GM13977 (cell line): ENCODE measurements around the gene NLN.
"Not testable (repeated sequence)": the region's sequence is repeated elsewhere in the genome, so short reads cannot be mapped to it uniquely, and the experiment has no call there.

Experiments
- DNase-seq: peaks from one replicate; pipeline ENCODE4 v3.0.0; 2012; ENCODE audit warnings: low spot score
- CTCF ChIP-seq: IDR thresholded peaks from 2 replicates; pipeline ENCODE4 v1.5.1; 2012; ENCODE audit warnings: mild to moderate bottlenecking, control low read depth; ENCODE audit not compliant: insufficient read depth; ENCODE audit errors: extremely low read depth, missing control alignments
- in situ Hi-C: fragments of 300-500 bp; cut with MboI; formaldehyde crosslinking; loops from one replicate; pipeline ENCODE4 v1.12.0; 2022; ENCODE audit warnings: low sequenced_read_pairs, low pct_unique_long_range_greater_than_20kb, mixed read lengths, inconsistent platforms; ENCODE audit not compliant: unreplicated experiment

Gene NLN

GRCh38 chr5:65846101-65846500 is 124.1 kb downstream of the NLN start:
- DNase-seq, result no peak
- in situ Hi-C loops, result no loop called here
- TF ChIP-seq CTCF, result no peak

GRCh38 chr5:65847019-65847418 is 125.0 kb downstream of the NLN start:
- in situ Hi-C loops, DNase-seq: not testable (repeated sequence)

- in situ Hi-C loops, DNase-seq: not testable (repeated sequence)
These were observed 127.9 kb downstream of the NLN start for GRCh38 chr5:65849918-65850317.

GRCh38 chr5:65854925-65855324 is 132.9 kb downstream of the NLN start:
- no peak for DNase-seq
- in situ Hi-C loops, result no loop called here
- TF ChIP-seq CTCF, result no peak

- TF ChIP-seq CTCF, result no peak
- DNase-seq, result no peak
- in situ Hi-C loops, result no loop called here
These were observed 133.8 kb downstream of the NLN start for GRCh38 chr5:65855766-65856315.

GRCh38 chr5:65856520-65856919 is 134.5 kb downstream of the NLN start:
- no peak for DNase-seq
- TF ChIP-seq CTCF, result no peak
- in situ Hi-C loops, result no loop called here

GRCh38 chr5:65858316-65858715 is 136.3 kb downstream of the NLN start:
- TF ChIP-seq CTCF, result no peak
- no peak for DNase-seq
- in situ Hi-C loops, result no loop called here

GRCh38 chr5:65861830-65862241 is 139.8 kb downstream of the NLN start:
- in situ Hi-C loops, result no loop called here
- no peak for DNase-seq
- TF ChIP-seq CTCF, result no peak
